ENCODE data around the gene MRPL21.
"Not testable (repeated sequence)": the region's sequence is repeated elsewhere in the genome, so short reads cannot be mapped to it uniquely, and the experiment has no call there.

MRPL21 gene

DNA sequence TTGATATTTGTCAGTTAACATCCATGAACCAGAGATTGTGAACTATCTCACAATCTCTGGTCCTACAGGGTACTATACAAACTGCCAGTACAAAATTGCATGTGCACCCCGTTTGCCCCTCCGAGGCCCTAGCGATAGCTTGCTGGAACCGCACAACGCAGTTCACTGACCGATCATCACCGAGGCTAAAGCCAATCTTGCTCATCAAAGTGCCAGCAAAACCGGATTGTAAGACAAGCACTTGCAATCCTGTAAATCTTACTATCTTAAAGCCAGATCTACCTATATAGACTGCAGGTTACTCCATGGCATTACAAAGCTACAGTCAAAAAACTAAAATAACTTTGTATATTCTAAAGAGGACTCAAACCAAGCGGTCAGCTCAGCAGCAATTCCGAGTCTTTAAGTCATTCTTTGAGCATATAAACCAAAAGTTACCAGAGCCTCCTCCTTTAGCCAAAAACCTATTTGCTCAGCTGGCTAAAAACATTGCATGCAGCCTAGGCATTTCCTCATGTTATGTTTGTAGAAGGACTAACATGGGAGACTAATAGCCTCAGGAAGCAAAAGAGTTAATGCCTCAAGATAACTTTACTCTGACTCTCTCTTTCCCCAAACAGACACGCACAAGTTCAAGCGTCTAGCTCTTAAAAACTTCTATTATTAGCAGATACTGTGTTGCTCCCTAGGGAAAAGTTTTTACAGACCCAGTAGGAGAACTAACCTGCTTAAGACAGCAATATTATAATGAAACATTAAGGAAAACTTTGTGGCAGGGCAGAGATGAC, 31.2 kb downstream of the MRPL21 start:
- Mint-ChIP-seq H3K4me1 (peaks cover 15% of the 10 kb centered on the region), H3K27me3 (peaks cover 29% of the 10 kb centered on the region), H3K4me3 (no peak overlapping the region), H3K36me3 (no peaks in the 10 kb centered on the region), H3K27ac (no peak overlapping the region), H3K9me3 (no peaks in the 10 kb centered on the region)
- no peak for ATAC-seq

DNA sequence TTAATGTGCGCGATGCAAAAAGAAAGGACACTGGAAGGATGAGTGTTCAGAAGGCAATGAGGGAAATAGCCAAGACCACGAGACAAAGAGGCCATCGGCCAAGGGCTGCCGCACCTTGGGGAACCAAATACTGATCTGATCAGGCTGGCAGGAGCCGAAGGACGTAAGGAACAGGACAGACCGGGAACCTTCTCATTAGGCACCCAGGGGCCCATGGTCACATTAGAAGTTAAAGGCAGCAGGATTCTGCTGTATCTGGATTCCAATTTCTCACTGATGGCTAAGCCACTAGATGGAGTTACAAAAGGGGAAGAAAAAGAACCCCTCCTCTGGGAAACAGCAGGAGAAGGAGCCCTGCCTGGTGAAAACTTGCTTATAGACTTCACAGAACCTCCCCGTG, 33.2 kb downstream of the MRPL21 start:
- ATAC-seq = no peak
- Mint-ChIP-seq H3K36me3 (no peaks in the 10 kb centered on the region), H3K27me3 (peaks cover 36% of the 10 kb centered on the region), H3K27ac (no peak overlapping the region), H3K4me3 (no peak overlapping the region), H3K4me1 (peaks cover 15% of the 10 kb centered on the region), H3K9me3 (no peaks in the 10 kb centered on the region)

DNA sequence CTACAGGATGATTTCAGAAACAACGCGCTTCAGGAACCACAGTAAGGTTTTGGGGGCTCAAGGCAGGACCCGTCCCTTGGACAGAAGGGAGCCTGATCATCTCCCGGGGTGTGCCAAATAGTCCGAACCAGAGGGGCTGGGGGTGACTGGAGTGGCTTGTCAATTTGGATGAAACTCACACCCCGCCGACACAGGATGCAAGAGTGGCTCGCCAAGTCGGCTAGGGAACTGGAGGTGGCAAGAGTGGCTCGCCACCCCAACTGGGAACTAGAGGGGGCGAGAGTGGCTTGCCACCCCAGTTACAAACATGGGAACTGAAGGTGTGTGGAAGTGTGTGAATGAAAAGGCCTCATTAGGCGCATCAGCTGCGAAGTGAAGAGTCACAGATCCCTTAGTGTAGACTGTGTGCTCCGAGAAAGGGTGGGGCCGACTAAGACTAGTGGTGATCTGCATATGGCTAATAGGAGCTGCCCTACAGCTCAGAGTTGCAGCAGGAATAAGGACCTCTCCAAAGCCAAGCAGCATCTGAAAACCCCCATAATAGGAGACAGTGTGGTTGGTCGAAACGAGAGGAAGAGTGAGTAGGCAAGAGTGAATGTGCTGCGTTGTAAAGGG, 35.3 kb downstream of the MRPL21 start:
- Mint-ChIP-seq H3K4me1 (peaks cover 15% of the 10 kb centered on the region), H3K27ac (no peak overlapping the region), H3K27me3 (peaks cover 36% of the 10 kb centered on the region), H3K4me3 (no peak overlapping the region), H3K36me3 (no peaks in the 10 kb centered on the region), H3K9me3 (no peaks in the 10 kb centered on the region)
- no peak for ATAC-seq

DNA sequence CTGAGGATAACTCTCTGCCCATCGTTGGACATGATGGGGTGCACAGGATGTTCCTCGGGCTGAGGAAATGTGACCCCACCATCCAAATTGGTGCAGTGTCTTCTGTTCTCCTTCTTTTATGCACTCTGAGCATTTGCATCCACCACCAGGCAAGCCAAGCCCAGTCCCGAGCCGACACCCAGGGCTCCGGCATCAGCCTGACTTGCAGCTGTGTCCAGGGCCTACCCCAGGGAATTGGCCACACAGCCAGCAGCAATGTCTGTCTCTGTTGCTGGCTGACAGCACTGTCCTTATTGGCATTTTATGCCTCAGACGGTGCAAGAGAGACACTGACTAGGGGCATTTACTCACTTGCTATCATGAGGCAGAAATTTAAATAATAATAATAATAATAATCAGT, 36.6 kb downstream of the MRPL21 start:
- H3K4me1 Mint-ChIP-seq = peaks cover 15% of the 10 kb centered on the region
- peaks cover 36% of the 10 kb centered on the region for H3K27me3 Mint-ChIP-seq
- peaks cover 4% of the 10 kb centered on the region for H3K36me3 Mint-ChIP-seq
- H3K4me3 Mint-ChIP-seq = no peak overlapping the region
- no peak for ATAC-seq
- peaks cover 2% of the 10 kb centered on the region for H3K9me3 Mint-ChIP-seq
- no peak overlapping the region for H3K27ac Mint-ChIP-seq

DNA sequence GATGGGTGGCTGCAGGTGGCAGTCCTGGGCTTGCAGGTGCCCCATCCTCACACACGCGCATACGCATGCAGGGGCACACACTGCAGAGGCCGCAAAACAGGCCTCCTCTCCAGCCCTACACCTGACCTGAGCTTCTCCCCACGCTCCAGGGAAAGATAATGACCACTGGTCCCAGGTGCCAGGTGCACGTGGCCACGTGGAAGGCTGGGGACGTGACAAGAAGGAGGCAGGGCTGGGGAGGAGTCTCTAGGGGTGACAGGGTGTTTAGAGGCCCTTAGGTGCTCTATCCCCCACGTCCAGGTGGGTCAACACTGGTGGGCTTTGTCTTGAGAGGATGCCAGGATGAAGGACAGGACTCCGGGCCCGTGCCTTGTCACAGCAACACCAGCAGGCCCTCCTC, 38.4 kb downstream of the MRPL21 start:
- Mint-ChIP-seq H3K4me1 (peaks cover 11% of the 10 kb centered on the region), H3K4me3 (no peak overlapping the region), H3K36me3 (peaks cover 4% of the 10 kb centered on the region), H3K27me3 (peaks cover 31% of the 10 kb centered on the region), H3K27ac (no peak overlapping the region), H3K9me3 (peaks cover 2% of the 10 kb centered on the region)
- ATAC-seq = no peak

DNA sequence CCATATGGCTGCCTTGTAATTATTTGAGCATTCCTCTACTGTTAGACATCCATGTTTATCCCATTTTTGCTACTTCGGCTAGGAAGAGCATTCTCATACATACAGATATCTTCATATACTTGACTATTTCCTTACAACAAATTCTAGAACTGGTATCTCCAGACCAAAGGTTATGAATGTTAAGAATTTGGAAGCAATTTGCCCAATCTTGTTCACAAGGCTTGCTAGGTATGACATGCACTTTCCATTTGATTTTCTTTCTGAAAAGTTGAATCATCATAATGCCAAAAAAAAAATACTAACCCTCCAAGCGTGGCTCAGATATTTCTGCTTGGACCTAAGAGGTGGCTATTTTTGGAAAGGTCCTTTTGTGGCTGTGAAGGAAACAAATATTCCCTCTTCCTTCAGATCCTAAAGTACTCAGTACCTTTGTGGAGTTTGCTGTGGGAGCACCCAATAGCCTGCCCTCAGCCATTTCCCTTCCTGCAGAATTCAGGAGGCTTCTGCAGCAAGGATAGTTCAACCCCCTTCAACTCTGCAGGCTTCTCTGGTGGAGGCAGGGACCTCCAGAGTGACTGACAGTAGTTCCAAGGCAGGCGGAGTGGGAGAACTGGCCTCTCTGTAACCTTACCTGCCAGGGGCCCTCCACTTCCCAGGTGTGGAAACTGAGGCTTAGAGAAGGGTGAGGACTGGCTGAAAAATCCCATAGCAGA, 39.9 kb downstream of the MRPL21 start:
- H3K4me1 Mint-ChIP-seq = no peaks in the 10 kb centered on the region
- H3K4me3 Mint-ChIP-seq = no peak overlapping the region
- peaks cover 4% of the 10 kb centered on the region for H3K36me3 Mint-ChIP-seq
- ATAC-seq = no peak
- H3K9me3 Mint-ChIP-seq = peaks cover 2% of the 10 kb centered on the region
- no peak overlapping the region for H3K27ac Mint-ChIP-seq
- H3K27me3 Mint-ChIP-seq = peaks cover 16% of the 10 kb centered on the region

DNA sequence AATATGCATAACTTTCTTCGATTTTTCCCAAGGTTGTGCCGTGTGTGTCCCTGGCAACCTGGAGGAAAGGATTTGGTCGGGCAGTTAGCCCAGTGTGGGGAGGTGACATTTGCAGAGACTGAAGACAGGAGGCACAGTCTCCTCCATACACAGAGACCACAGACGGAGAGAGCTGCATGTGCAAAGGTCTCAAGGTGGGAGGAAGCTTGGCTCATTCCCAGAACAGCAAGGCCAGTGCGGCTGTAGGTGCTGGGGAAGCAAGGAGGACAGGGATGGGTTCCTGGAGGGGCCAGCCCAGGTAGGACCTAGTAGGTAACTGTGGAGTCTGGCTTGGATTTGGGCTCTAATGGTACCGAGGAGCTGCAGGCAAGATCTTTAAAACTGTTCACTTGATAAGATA, 41.2 kb downstream of the MRPL21 start:
- H3K9me3 Mint-ChIP-seq = peaks cover 2% of the 10 kb centered on the region

DNA sequence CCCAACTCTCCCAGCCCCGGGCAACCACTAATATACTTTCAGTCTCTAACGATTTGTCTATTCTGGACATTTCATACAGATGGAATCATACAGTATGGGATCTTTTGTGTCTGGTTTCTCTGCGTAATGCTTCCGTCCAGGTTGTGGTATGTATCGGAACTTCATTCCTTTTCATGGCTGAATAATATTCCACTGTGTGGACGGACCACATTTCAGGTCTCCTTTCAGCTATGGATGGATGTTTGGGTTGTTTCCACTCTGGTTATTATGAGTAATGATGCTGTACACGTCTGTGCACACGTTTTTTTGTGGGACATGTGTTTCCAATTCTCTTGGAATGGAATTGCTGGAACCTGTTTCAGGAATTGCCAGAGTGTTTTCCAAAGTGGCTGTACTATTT, 44.5 kb downstream of the MRPL21 start:
- Mint-ChIP-seq H3K36me3 (peaks cover 4% of the 10 kb centered on the region), H3K9me3 (peaks cover 2% of the 10 kb centered on the region), H3K27me3 (peaks cover 5% of the 10 kb centered on the region), H3K4me1 (no peaks in the 10 kb centered on the region), H3K4me3 (no peak overlapping the region), H3K27ac (no peak overlapping the region)
- ATAC-seq = no peak

More for the DNA sequence above, 41.2 kb downstream of the MRPL21 start:
- Mint-ChIP-seq H3K4me3 (no peak overlapping the region), H3K36me3 (peaks cover 4% of the 10 kb centered on the region), H3K27me3 (peaks cover 7% of the 10 kb centered on the region), H3K4me1 (no peaks in the 10 kb centered on the region), H3K27ac (no peak overlapping the region)
- no peak for ATAC-seq

DNA sequence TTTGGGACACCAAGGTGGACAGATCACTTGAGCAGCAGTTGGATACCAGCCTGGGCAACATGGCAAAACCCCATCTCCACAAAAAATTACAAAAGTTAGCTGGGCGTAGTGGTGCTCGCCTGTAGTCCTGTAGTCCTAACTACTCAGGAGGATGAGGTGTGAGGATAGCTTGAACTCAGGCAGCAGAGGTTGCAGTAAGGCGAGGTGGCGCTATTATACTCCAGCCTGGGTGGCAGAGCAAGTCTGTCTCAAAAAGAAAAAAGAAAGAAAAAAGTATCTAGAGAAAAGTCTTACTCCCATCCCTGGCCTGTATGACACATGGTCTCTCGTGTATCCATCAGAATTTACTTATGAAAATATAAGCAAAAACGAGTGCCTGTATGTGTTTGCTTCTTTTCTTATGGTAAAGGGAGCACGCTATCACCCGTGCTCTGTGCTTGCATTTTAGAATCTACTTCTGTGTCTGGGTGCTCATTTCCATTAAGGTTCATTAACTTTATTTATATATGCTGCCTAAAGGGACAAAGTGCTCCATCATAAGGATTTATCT, 46.5 kb downstream of the MRPL21 start:
- no peak overlapping the region for H3K27ac Mint-ChIP-seq
- H3K27me3 Mint-ChIP-seq = peaks cover 14% of the 10 kb centered on the region
- H3K9me3 Mint-ChIP-seq = no peaks in the 10 kb centered on the region
- no peak overlapping the region for H3K4me3 Mint-ChIP-seq
- no peak for ATAC-seq
- no peaks in the 10 kb centered on the region for H3K4me1 Mint-ChIP-seq
- no peaks in the 10 kb centered on the region for H3K36me3 Mint-ChIP-seq

DNA sequence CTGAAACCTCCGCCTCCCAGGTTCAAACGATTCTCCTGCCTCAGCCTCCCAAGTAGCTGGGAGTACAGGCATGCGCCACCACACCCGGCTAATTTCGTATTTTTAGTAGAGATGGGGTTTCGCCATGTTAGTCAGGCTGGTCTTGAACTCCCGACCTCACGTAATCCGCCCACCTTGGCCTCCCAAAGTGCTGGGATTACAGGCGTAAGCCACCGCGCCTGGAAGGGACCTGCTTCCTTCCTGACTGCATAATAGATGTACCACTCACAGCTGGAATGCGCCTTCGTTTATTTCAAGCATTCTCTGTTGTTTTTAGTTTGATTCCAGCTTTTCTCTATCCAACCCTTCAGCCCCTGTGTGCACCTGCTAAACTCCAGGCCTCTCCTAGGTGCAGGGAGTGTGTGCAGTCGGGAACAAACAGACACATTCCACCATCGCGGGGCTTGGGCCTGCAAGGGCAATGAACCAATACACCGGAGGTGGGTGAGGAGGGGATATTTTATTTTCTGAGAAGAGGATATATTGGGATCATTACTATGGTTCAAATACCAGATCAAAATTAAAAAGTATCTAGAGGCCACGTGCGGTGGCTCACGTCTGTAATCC, 47.1 kb downstream of the MRPL21 start:
- H3K9me3 Mint-ChIP-seq, H3K27ac Mint-ChIP-seq, H3K4me3 Mint-ChIP-seq, ATAC-seq, H3K4me1 Mint-ChIP-seq, H3K36me3 Mint-ChIP-seq: not testable (repeated sequence)
- peaks cover 14% of the 10 kb centered on the region for H3K27me3 Mint-ChIP-seq

DNA sequence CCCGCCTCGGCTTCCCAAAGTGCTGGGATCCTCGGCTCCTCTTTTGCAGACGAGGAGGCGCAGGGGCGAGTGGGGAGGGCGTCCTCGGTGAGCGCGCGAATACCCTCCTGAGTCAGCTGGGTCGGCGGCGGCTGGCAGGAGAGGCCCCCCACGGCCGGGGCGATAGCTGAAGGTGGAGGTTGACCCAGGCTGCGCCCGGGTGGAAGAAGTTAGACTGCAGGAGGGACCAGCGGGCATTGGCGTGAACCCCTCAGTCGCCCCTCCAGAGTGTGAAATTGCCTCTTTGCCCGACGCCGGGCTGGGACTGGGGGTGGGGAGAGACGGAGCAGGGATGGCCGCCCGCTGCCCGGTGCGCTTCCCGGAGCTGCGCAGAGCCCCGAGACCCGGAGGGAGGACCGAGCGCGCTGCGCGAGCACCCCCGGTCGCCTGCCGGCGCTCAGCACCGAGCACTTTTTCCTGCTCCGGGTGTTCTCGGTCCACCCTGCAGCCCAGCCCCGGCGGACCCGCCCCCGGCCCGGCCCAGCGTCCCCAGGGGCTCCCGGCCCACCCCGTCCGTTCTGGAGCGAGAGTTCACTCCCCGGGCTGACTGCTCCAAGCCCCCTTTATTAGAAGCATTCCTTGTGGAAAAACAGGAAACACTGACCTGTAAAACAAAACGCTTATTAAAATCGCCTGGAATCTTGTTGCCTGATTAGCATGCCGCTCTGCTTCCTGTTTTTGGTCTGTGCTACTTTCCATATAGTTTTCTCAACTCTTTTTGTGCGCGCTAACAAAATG, 48.2 kb downstream of the MRPL21 start:
- no peak overlapping the region for H3K27ac Mint-ChIP-seq
- H3K4me3 Mint-ChIP-seq = peak overlapping the region; percentile 70
- no peaks in the 10 kb centered on the region for H3K36me3 Mint-ChIP-seq
- H3K4me1 Mint-ChIP-seq = no peaks in the 10 kb centered on the region
- ATAC-seq = peak; percentile 70
- peaks cover 14% of the 10 kb centered on the region for H3K27me3 Mint-ChIP-seq
- no peaks in the 10 kb centered on the region for H3K9me3 Mint-ChIP-seq

DNA sequence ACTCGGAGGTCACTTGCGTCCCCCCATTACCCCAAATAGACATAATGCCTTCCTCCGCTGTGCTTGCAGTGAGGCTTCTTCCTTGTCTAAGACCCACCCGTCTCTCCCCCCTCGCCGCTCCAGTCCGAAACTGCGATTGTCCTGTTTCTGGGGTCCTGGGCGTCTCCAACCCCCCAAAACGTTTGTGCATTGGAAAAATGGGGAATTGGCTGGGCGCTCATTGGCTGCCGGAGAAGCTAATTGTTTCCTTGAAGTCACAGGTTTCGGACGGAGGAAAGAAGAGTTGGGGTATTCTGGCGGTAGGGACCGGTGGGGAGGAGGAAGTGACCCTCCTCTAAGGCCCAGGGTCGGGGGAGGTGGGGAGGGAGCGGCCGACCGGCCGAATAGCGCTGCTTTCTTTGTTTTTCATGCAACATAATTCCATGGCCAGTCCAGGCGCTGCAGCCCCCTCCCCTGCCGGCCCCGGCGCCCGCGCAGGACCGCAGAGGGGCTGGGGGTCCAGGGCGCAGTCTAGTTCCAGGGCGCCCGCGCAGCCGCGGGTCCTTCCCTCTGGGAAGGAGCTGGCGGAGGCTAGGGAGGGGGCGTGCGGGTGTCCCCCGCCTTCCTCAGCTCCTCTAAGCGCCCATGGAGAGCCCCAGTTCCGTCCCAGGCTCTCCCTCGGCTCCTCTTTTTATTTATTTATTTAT, 49.2 kb downstream of the MRPL21 start:
- Mint-ChIP-seq H3K4me1 (no peaks in the 10 kb centered on the region), H3K27me3 (peaks cover 14% of the 10 kb centered on the region)

DNA sequence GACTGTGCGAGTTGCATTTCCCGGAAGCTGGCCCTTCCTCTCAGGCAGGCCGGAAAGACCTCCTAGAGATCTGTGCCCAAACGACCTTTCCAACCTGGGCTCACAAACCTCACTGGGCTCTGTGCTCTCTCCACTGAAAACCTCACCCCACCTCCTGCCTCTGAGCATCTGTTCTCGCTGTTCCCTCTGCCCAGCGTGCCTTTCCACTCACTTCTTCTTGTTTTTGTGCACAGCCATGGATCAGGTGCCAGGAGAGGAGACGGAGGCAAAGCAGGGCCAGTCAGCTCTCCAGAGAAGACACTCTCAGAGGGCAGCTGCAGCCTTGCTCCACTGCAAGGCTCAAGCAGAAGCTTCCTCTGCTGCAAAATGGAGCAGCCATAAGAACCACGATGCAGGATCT, 51.0 kb downstream of the MRPL21 start:
- H3K27me3 Mint-ChIP-seq = peaks cover 14% of the 10 kb centered on the region
- H3K4me3 Mint-ChIP-seq = no peak overlapping the region
- H3K9me3 Mint-ChIP-seq = no peaks in the 10 kb centered on the region
- H3K27ac Mint-ChIP-seq = no peak overlapping the region
- no peak for ATAC-seq
- no peaks in the 10 kb centered on the region for H3K36me3 Mint-ChIP-seq
- no peaks in the 10 kb centered on the region for H3K4me1 Mint-ChIP-seq

More for the DNA sequence above, 49.2 kb downstream of the MRPL21 start:
- H3K9me3 Mint-ChIP-seq = no peaks in the 10 kb centered on the region
- no peak overlapping the region for H3K27ac Mint-ChIP-seq
- H3K36me3 Mint-ChIP-seq = no peaks in the 10 kb centered on the region
- no peak for ATAC-seq
- no peak overlapping the region for H3K4me3 Mint-ChIP-seq

DNA sequence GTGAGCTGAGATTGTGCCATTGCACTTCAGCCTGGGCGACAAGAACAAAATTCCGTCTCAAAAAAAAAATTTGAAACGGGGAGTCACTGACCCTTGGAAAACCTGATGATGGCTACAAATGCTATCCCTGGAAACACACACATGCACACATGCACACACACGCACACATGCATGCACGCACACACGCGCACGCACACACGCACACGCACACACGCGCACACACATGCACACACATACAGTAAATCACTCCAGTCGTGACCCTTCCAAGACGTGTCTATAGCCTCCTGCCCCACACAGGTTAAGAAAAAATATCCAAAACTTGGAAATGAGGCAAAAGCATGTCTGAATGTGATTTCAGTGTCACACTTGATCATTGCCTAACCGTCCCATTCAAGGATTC, 55.2 kb downstream of the MRPL21 start:
- Mint-ChIP-seq H3K9me3 (no peaks in the 10 kb centered on the region), H3K4me1 (peaks cover 9% of the 10 kb centered on the region), H3K27ac (no peak overlapping the region), H3K4me3 (no peak overlapping the region), H3K36me3 (no peaks in the 10 kb centered on the region), H3K27me3 (peaks cover 2% of the 10 kb centered on the region)
- no peak for ATAC-seq

All from stimulated activated memory B cell treated with anti-CD40 and anti-IgM and Interleukin-4, amounts not matched to agents 10 μg/mL and 1 μg/mL and 100 μg/mL, for 72 hours (primary cell).